Panc1 (cell line): Measurements from ENCODE around the gene PPP4R2.

ENCODE experiments used
- SIN3A ChIP-seq: IDR thresholded peaks from 2 replicates; pipeline ENCODE4 v1.6.1; 2012; ENCODE audit warnings: low read depth, mild to moderate bottlenecking, low read length, moderate library complexity, borderline replicate concordance; ENCODE audit not compliant: insufficient read depth
- TF ChIP-seq, protein P1 (sequence below): fragments of 450-650 bp; IDR thresholded peaks from 2 replicates; pipeline ENCODE4 v1.5.1; 2017; ENCODE audit warnings: mild to moderate bottlenecking

DNA sequence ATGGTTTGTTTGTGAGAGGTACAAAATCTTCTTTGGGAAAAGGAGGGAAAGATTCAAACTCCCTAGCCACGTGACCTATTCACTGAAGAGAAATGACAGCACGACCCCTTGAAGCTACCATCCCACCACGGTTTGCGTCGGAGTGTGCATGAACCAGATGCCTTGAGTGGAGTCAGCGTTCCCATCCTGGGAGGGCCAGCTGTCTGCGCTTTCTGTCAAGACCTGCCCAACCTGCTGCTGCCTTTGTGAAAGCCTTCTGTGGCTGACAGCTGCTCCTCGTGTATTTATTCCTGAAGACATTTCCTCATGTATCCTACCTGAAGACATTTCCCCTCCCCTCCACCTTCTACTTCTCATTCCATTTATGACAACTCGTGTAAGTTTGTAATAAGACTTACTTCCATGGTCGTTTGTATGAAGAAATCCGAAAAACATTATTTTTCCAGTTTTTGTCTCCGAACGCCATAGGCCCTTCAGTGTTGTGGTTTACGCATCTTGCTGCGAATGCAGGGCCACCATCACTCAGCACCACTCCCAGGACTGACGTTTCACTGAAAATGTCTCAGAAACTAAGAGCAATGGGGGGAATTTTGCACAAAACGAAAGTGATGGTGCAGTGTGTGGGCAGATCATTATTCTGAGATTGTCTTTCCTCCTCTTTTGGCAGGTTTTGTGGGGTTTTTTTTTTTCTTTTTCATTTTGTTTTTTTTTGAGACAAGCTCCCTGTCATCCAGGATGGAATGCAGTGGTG is 83.8 kb downstream of the PPP4R2 start:
- TF ChIP-seq SIN3A: no peak
- TF ChIP-seq, protein P1, sequence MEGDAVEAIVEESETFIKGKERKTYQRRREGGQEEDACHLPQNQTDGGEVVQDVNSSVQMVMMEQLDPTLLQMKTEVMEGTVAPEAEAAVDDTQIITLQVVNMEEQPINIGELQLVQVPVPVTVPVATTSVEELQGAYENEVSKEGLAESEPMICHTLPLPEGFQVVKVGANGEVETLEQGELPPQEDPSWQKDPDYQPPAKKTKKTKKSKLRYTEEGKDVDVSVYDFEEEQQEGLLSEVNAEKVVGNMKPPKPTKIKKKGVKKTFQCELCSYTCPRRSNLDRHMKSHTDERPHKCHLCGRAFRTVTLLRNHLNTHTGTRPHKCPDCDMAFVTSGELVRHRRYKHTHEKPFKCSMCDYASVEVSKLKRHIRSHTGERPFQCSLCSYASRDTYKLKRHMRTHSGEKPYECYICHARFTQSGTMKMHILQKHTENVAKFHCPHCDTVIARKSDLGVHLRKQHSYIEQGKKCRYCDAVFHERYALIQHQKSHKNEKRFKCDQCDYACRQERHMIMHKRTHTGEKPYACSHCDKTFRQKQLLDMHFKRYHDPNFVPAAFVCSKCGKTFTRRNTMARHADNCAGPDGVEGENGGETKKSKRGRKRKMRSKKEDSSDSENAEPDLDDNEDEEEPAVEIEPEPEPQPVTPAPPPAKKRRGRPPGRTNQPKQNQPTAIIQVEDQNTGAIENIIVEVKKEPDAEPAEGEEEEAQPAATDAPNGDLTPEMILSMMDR: no peak
